Right lobe of liver (tissue), 6 donors: ENCODE results near the gene LDHB. TPM values are rescaled to one million over a fixed set of nuclear protein-coding genes. Genes with fewer than 3 reads are reported as not detected.

Source experiments
- ATAC-seq, 4 donors: fragments of 200-7000 bp; cut with Tn5 transposase; one replicate each; pipeline ENCODE4 v1.9.1; 2020; ENCODE audit warnings: mild to moderate bottlenecking in 4 of 4, moderate library complexity in 4 of 4
- DNase-seq, 3 donors: peaks; one replicate each; pipeline ENCODE4 v3.0.0-alpha.2; 2020
- H3K27ac ChIP-seq, 3 donors: fragments of 200-600 bp; one replicate each; pipeline ENCODE4 v1.8.0; 2022
- H3K27me3 ChIP-seq, 2 donors: fragments of 200-600 bp; one replicate each; pipeline ENCODE4 v1.8.0; 2022
- H3K36me3 ChIP-seq, 4 donors: fragments of 200-600 bp; sonication (generic) in 1 of 4; one replicate each; pipeline versions ENCODE4 v1.5.1 to v1.8.0; 2017 to 2022; ENCODE audit warnings: control low read depth in 1 of 4
- H3K4me1 ChIP-seq, 4 donors: fragments of 200-600 bp; sonication (generic) in 1 of 4; one replicate each; pipeline versions ENCODE4 v1.5.1 to v1.8.0; 2017 to 2022; ENCODE audit warnings: control low read depth in 1 of 4
- H3K4me3 ChIP-seq, 3 donors: fragments of 200-600 bp; one replicate each; pipeline ENCODE4 v1.8.0; 2022
- H3K9me3 ChIP-seq, 4 donors: fragments of 200-600 bp; sonication (generic) in 1 of 4; one replicate each; pipeline versions ENCODE4 v1.5.1 to v1.8.0; 2017 to 2022; ENCODE audit warnings: control low read depth in 1 of 4
- POLR2A ChIP-seq: fragments of 450-650 bp; IDR thresholded peaks from one replicate; pipeline ENCODE4 v1.6.1; 2017; ENCODE audit warnings: antibody characterized with exemption, mild to moderate bottlenecking
- WGBS: methylation state at CpG from one replicate; pipeline ENCODE4 v1.1.6; 2018; ENCODE audit warnings: low coverage, low lambda C conversion rate; ENCODE audit not compliant: insufficient coverage; ENCODE audit errors: missing lambda C conversion rate; 5-methylcytosine and 5-hydroxymethylcytosine counted together
- intact Hi-C, 2 donors: fragments of 100-400 bp; cut with DNase I; formaldehyde crosslinking; loops; one replicate each; pipeline versions ENCODE4 v1.11.2 to v1.14.1; 2022
- total RNA-seq, 6 experiments: library from RNA; depleted of rRNA in 2 of 6; stranded (reverse); fragments of >200 nt in 2 of 6; fragmentation: NEBNext Ultra II Directional in 3 of 6; extraction: Animal tissue kit (Norgen Biotek cat#: 25700) in 3 of 6; gene quantifications; one replicate each; pipeline versions ENCODE4 v1.1.0 to v1.2.4, GENCODE V29; 2016 to 2023
- TF ChIP-seq, protein P1 (sequence below), 4 donors: fragments of 200-600 bp in 3 of 4; fragments of 450-650 bp in 1 of 4; IDR thresholded peaks; one replicate each; pipeline versions ENCODE4 v1.5.1 to v1.8.0; 2016 to 2022; ENCODE audit warnings: antibody characterized with exemption in 4 of 4, mild to moderate bottlenecking in 2 of 4
- donor health status: DM: no; HTN: yes; CAD: no.
- donor health status: DM: no; HTN: no; CAD: no.
- donor health status: DM: no; HTN: no; CAD: no.
- donor health status: DM: no; HTN: yes; CAD: no.
- donor health status: DM: no; HTN: yes; CAD: no.

LDHB gene
- total RNA-seq, 6 experiments from 2014 or later = 12.4 to 28.1 (median 17.8) TPM

DNA sequence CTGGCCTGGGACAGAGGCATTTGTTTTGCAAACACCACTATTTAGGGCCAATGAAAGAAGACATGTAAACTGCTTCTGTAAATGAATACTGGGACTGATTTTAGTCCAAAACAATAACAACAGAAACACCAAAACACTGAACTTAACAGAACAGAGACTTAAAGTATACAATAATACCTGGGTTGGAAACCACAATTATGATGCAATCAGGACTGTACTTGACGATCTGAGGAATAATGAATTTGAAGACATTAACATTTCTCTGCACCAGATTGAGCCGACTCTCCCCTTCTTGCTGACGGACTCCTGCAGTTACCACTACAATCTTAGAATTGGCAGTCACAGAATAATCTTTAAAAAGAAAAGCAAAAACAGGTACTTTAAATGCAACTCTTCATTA, 13.9 kb downstream of the LDHB start:
- Histone ChIP-seq H3K36me3 (peaks cover 0 to 4% (median 0%) of the 10 kb centered on the region in 4 donors), H3K4me3 (no peak overlapping the region), H3K27me3 (no peaks in the 10 kb centered on the region), H3K4me1 (no peaks in the 10 kb centered on the region), H3K9me3 (no peaks in the 10 kb centered on the region), H3K27ac (no peak overlapping the region)
- WGBS = 79% methylated on average over 3 of the region's 3 CpGs
- ATAC-seq = no peak
- DNase-seq = no peak
- TF ChIP-seq, protein P1, sequence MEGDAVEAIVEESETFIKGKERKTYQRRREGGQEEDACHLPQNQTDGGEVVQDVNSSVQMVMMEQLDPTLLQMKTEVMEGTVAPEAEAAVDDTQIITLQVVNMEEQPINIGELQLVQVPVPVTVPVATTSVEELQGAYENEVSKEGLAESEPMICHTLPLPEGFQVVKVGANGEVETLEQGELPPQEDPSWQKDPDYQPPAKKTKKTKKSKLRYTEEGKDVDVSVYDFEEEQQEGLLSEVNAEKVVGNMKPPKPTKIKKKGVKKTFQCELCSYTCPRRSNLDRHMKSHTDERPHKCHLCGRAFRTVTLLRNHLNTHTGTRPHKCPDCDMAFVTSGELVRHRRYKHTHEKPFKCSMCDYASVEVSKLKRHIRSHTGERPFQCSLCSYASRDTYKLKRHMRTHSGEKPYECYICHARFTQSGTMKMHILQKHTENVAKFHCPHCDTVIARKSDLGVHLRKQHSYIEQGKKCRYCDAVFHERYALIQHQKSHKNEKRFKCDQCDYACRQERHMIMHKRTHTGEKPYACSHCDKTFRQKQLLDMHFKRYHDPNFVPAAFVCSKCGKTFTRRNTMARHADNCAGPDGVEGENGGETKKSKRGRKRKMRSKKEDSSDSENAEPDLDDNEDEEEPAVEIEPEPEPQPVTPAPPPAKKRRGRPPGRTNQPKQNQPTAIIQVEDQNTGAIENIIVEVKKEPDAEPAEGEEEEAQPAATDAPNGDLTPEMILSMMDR (IDR thresholded peaks at IDR 0.05) = no peak
- TF ChIP-seq POLR2A = no peak
- intact Hi-C loops = no loop called here

DNA sequence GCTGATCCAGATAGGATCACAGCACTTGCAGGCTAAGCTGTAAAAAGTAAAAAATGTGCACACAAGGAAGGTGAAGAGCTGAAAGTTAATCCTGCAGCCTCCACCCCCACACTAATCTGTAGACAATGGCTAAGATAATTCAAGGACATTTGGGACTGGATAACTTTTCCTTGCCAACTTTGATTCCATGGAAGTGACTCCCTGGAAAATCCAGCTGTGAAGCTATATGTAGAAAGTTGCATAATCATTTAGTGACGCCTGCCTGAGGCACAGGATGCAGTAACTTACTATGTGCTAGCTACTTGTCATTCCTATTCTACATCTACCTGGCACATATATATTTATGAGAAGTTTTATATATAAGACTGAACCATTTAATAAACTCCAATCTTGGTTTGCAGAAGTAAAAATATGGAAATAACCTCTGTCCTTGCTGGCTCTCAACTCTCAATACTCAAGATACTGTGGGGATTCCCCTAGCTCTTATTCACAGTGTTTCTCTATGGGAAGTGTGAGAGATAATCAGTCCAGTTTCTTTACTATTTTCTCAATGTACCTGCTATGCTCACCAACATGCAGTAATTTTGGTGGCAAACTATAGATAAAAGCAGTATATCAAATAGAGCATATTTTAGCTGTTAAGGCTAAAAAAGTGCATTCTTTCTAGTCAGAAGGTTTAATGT, 14.8 kb downstream of the LDHB start:
- intact Hi-C loops = no loop called here
- WGBS = 53% methylated on average over 1 of the region's 1 CpG
- H3K27ac ChIP-seq = no peak overlapping the region
- H3K36me3 ChIP-seq = peaks cover 0 to 4% (median 0%) of the 10 kb centered on the region in 4 donors
- no peak for DNase-seq
- no peak overlapping the region for H3K4me3 ChIP-seq
- no peaks in the 10 kb centered on the region for H3K27me3 ChIP-seq
- H3K4me1 ChIP-seq = peaks cover 0 to 9% (median 0%) of the 10 kb centered on the region in 4 donors
- H3K9me3 ChIP-seq = no peaks in the 10 kb centered on the region
- peak in 1 of 4 donors; percentile 25 for ATAC-seq
- TF ChIP-seq POLR2A = no peak
- TF ChIP-seq, protein P1 (IDR thresholded peaks at IDR 0.05) = no peak

DNA sequence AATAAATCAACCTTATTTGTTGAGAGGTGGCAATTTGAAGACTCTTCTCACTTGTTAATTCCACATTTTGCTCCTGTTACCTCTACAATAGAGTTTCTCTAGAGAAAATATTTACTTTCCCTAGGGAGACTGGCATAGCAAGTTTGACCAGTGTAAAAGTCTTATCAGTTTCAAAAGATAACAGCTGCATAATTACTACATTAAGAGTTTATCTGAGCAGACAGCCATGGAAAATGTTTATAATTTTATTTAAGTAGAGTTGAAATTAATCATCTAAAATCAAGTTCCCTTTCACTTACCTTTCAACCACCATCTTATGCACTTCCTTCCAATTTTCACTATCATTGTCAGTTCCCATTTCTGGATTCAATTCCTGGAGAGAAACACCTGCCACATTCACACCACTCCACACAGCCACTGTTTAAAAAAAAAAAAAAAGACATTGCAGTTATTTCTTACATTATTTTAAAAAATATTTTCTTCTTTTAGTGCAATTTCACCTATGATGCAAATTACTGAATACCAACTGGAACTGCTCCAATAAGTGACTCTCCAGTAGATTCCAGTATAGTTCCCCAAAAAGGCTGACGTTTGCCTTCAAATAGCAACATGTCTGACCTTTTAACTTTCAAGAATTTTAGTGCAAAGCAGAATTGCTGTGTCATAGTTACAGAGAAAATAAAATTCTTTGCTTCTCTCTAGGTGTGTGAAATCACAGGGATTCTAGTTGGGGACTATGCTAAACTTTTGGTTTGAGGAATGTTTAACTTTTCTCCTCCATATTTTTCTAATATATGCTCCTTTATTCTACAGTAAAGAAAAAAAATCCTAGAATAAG, 19.4 kb downstream of the LDHB start:
- no peak for DNase-seq
- no peak overlapping the region for H3K27ac ChIP-seq
- TF ChIP-seq POLR2A = no peak
- TF ChIP-seq, protein P1 (IDR thresholded peaks at IDR 0.05) = no peak
- 30% methylated on average over 1 of the region's 1 CpG for WGBS
- H3K4me1 ChIP-seq = peaks cover 0 to 11% (median 0%) of the 10 kb centered on the region in 4 donors
- H3K27me3 ChIP-seq = no peaks in the 10 kb centered on the region
- intact Hi-C loops = no loop called here
- H3K4me3 ChIP-seq = no peak overlapping the region
- peak in 2 of 4 donors; percentile 28 to 46 for ATAC-seq
- H3K9me3 ChIP-seq = no peaks in the 10 kb centered on the region
- peaks cover 0 to 1% (median 0%) of the 10 kb centered on the region in 4 donors for H3K36me3 ChIP-seq

DNA sequence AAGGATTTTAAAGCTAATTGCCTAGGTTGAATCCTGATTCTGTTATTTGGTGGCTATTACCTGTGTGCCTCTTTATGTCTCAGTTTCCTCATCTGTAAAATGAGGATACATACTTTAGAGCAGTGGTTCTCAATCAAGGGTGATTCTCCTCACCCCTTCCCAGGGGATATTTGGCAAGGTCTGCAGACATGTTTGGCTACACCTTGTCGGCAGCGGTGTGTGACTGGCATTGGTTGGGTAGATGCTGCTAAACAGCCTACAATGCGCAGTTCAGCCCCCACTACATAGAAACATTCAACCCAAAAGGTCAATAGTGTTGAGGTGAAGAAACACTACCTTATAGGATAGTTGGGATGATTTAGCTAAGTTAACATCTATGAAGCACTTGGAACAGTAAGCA, 23.4 kb downstream of the LDHB start:
- no peak overlapping the region for H3K27ac ChIP-seq
- TF ChIP-seq POLR2A = no peak
- TF ChIP-seq, protein P1 (IDR thresholded peaks at IDR 0.05) = no peak
- H3K36me3 ChIP-seq = peaks cover 0 to 1% (median 0%) of the 10 kb centered on the region in 4 donors
- peaks cover 0 to 11% (median 0%) of the 10 kb centered on the region in 4 donors for H3K4me1 ChIP-seq
- no peaks in the 10 kb centered on the region for H3K27me3 ChIP-seq
- intact Hi-C loops = no loop called here
- WGBS = 100% methylated on average over 1 of the region's 3 CpGs
- no peak for DNase-seq
- H3K4me3 ChIP-seq = no peak overlapping the region
- no peaks in the 10 kb centered on the region for H3K9me3 ChIP-seq
- ATAC-seq = no peak
